Lower leg skin (tissue), 4 donors: Measurements from ENCODE around the gene SPATA3. TPM values are rescaled to one million over a fixed set of nuclear protein-coding genes. Genes with fewer than 3 reads are reported as not detected.

Source experiments
- DNase-seq, 2 donors: peaks; one replicate each; pipeline ENCODE4 v3.0.0-alpha.2; 2019; ENCODE audit warnings: low spot score in 2 of 2
- H3K4me3 ChIP-seq: fragments of 200-600 bp; sonication (generic); 2 replicates; pipeline ENCODE4 v1.5.1; 2017; ENCODE audit warnings: mild to moderate bottlenecking, low read depth; ENCODE audit not compliant: poor library complexity, severe bottlenecking
- POLR2A ChIP-seq, 2 donors: fragments of 450-650 bp; IDR thresholded peaks; one replicate each; pipeline ENCODE4 v1.6.1; 2016 to 2017; ENCODE audit warnings: antibody characterized with exemption in 2 of 2, mild to moderate bottlenecking in 1 of 2, moderate library complexity in 1 of 2
- WGBS, 2 donors: methylation state at CpG; one replicate each; pipeline ENCODE4 v1.1.5; 2018; 5-methylcytosine and 5-hydroxymethylcytosine counted together
- intact Hi-C: fragments of 100-400 bp; cut with DNase I; formaldehyde crosslinking; loops from one replicate; pipeline ENCODE4 v1.15.0; 2023; ENCODE audit warnings: low total_unique reads
- total RNA-seq, 4 donors: library from RNA; depleted of rRNA; stranded (reverse); fragments of >200 nt; gene quantifications; one replicate each; pipeline ENCODE4 v1.1.0, GENCODE V29; 2016
- TF ChIP-seq, protein P1 (sequence below), 3 donors: fragments of 450-650 bp; IDR thresholded peaks; one replicate each; pipeline ENCODE4 v1.5.1; 2016; ENCODE audit warnings: antibody characterized with exemption in 3 of 3, mild to moderate bottlenecking in 3 of 3, moderate library complexity in 2 of 3

Gene SPATA3
- total RNA-seq, 4 donors from 2014 or later = 0.25 TPM; not detected in 3

GRCh38 chr2:230972046-230972445, 23.9 kb upstream of the SPATA3 start:
- no peak overlapping the region for H3K4me3 ChIP-seq
- WGBS, 2 donors = 75 to 87% methylated on average over 5 of the region's 5 CpGs
- intact Hi-C loops = no loop called here
- TF ChIP-seq POLR2A (IDR thresholded peaks at IDR 0.05) = no peak
- TF ChIP-seq, protein P1, sequence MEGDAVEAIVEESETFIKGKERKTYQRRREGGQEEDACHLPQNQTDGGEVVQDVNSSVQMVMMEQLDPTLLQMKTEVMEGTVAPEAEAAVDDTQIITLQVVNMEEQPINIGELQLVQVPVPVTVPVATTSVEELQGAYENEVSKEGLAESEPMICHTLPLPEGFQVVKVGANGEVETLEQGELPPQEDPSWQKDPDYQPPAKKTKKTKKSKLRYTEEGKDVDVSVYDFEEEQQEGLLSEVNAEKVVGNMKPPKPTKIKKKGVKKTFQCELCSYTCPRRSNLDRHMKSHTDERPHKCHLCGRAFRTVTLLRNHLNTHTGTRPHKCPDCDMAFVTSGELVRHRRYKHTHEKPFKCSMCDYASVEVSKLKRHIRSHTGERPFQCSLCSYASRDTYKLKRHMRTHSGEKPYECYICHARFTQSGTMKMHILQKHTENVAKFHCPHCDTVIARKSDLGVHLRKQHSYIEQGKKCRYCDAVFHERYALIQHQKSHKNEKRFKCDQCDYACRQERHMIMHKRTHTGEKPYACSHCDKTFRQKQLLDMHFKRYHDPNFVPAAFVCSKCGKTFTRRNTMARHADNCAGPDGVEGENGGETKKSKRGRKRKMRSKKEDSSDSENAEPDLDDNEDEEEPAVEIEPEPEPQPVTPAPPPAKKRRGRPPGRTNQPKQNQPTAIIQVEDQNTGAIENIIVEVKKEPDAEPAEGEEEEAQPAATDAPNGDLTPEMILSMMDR (IDR thresholded peaks at IDR 0.05) = no peak
- peak in 1 of 2 donors; percentile 48 for DNase-seq

DNA sequence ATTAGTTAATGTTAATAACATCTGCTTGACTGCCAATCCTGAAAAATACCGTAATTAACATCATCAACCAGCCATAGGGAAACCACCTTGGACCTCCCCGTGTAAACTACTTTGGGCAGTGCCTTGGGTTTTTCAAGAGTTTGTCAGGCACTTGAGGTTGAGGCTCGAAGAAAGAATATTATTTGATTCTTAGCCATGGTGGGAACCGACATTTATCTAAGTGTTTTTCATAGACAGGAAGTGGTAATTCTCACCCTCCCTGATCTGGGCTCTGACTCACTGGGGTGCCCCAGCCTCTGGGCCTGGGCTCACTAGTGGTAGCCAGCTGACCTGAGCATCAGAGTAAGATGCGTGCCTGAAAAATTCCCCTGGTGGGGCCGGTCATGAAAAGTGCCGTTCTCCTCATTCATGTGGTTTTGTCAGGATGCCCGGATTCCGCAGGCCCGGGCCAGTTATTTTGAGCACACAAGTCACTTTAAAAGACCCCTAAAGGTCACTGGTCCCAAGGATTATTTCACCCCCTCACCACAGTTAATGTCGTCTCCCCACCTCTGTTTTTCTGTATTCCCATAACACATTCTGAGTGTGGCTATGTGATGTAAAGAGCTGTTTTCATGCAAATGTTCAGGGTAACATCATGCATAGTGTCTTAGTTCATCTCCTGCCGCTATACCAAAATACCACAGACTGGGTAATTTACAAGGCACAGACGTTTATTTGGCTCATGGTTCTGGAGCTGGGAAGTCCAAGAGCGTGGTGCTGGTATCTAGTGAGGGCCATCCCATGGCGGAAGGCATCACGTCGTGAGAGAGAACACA, 21.6 kb upstream of the SPATA3 start:
- no peak for TF ChIP-seq POLR2A (IDR thresholded peaks at IDR 0.05)
- TF ChIP-seq, protein P1 (IDR thresholded peaks at IDR 0.05) = no peak
- H3K4me3 ChIP-seq = no peak overlapping the region
- intact Hi-C loops = no loop called here
- peak in 1 of 2 donors; percentile 80 for DNase-seq
- WGBS, 2 donors = 72 to 81% methylated on average over 17 of the region's 17 CpGs

DNA sequence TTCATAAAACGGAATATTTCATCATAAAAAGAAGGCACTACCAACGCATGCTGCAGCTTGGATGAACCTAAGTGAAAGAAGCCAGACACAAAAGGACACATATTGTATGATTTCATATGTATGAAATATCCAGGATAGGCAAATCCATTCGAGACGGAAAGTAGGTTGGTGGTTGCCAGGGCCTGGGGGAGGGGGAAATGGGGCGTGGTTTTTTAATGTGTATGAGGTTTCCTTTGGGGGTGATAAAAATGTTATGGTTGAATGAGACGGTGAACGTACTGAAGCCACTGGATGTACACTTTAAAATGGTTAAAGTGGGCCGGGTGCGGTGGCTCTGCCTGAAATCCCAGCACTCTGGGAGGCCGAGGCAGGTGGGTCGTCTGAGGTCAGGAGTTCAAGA, 20.0 kb upstream of the SPATA3 start:
- 77 to 82% methylated on average over 11 of the region's 11 CpGs for WGBS, 2 donors
- no peak overlapping the region for H3K4me3 ChIP-seq
- intact Hi-C loops = no loop called here
- DNase-seq = peak in 1 of 2 donors; percentile 70
- TF ChIP-seq, protein P1 (IDR thresholded peaks at IDR 0.05) = no peak
- TF ChIP-seq POLR2A (IDR thresholded peaks at IDR 0.05) = no peak

DNA sequence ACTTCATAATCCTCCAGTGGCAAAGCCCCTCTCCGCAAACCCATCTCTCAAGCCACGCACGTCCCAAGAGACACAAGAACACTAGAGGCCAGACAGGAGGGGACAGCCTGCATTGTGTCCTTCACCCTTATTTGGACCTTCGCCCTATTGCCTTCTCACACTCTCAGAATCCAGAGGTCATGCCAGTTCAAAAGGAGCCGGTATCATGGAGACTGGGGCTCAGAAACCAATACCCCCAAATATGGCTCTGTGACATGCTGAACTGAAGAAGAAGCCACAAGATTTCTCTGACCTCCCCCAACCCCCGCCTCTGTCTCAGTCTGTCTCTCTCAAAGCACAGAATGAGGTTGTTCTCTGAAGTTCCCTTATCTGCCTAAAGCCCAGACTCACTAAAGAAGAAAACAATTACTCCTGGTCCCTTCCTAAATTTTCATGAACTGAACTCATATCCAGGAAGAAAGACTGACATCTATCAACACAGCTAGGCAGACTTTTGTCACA, 19.2 kb upstream of the SPATA3 start:
- TF ChIP-seq POLR2A (IDR thresholded peaks at IDR 0.05) = no peak
- TF ChIP-seq, protein P1 (IDR thresholded peaks at IDR 0.05) = no peak
- 69 to 91% methylated on average over 6 of the region's 6 CpGs for WGBS, 2 donors
- peak in 1 of 2 donors; percentile 62 for DNase-seq
- intact Hi-C loops = no loop called here
- no peak overlapping the region for H3K4me3 ChIP-seq

- no peak for DNase-seq
- H3K4me3 ChIP-seq = no peak overlapping the region
- intact Hi-C loops = no loop called here
- TF ChIP-seq, protein P1 (IDR thresholded peaks at IDR 0.05) = no peak
- WGBS, 2 donors = 72 to 74% methylated on average over 1 of the region's 1 CpG
Observed at GRCh38 chr2:230980468-230980867, 15.5 kb upstream of the SPATA3 start.
